ENCODE data around the gene ANO6.
"Not testable (repeated sequence)": the region's sequence is repeated elsewhere in the genome, so short reads cannot be mapped to it uniquely, and the experiment has no call there.

ANO6 gene

GRCh38 chr12:45214071-45214470, 1.8 kb upstream of the ANO6 start:
- DNase-seq: no peak

GRCh38 chr12:45214749-45215418, 1.0 kb upstream of the ANO6 start:
- no peak for DNase-seq

GRCh38 chr12:45216230-45216982, 511 bp downstream of the ANO6 start:
- DNase-seq: peak; percentile 7

- DNase-seq: no peak
Measured at GRCh38 chr12:45216983-45217485, 1.1 kb downstream of the ANO6 start.

GRCh38 chr12:45217846-45218245, 2.0 kb downstream of the ANO6 start:
- no peak for DNase-seq

- no peak for DNase-seq
Measured at GRCh38 chr12:45219621-45220020, 3.7 kb downstream of the ANO6 start.

- DNase-seq: no peak
Measured at GRCh38 chr12:45220363-45220931, 4.6 kb downstream of the ANO6 start.

- DNase-seq: no peak
Measured at GRCh38 chr12:45220969-45221368, 5.1 kb downstream of the ANO6 start.

- no peak for DNase-seq
Measured at GRCh38 chr12:45223868-45224267, 8.0 kb downstream of the ANO6 start.

DNA sequence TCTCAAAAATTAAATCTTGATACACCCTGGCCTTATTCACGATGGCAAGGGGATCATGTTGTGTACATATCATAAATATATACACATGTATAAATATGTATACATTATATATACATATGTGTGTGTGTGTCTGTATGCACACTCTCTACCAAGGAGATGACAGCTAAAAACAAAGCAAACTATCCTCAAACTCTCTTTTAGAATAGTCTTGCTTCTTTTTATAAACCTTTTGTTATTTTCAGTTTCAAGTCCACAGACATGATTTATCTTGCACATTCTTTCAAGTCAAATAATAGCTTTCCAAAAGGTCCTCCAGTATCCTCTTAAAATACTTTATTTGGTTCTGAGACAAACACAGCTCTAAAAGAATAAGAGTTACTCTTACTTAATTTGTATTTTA, 8.4 kb downstream of the ANO6 start:
- DNase-seq: no peak

- DNase-seq: no peak
Measured at GRCh38 chr12:45226021-45226420, 10.1 kb downstream of the ANO6 start.

GRCh38 chr12:45227316-45228067, 11.6 kb downstream of the ANO6 start:
- no peak for DNase-seq

GRCh38 chr12:45231515-45232145, 15.7 kb downstream of the ANO6 start:
- no peak for DNase-seq

DNA sequence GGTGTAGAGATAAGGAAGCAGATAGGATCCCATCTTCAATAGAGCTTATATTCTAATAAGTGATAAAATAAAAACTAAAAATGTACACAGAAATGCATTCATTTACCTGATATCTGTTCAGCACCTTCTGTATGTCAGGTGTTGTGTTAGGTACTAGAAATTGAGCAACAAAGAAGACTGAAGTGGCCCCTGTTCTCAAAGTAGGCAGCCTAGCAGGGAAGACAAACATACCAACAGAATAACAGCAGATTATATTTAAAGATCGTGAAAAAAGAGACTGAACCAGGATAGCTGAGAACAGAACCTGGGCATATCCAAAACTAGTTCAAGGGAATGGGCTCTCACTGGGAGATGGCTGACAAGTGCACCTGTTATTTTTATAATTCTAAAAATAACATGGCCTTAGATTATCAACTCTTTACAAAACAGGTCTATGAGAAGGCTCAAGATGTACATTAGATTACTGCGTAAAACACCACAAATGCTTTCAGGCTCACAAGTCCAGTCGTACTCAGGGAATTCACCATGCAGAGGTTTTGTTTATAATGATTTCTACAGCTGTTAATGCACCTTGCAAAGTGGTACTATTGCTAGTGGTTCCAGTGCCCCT, 16.4 kb downstream of the ANO6 start:
- DNase-seq: no peak

DNA sequence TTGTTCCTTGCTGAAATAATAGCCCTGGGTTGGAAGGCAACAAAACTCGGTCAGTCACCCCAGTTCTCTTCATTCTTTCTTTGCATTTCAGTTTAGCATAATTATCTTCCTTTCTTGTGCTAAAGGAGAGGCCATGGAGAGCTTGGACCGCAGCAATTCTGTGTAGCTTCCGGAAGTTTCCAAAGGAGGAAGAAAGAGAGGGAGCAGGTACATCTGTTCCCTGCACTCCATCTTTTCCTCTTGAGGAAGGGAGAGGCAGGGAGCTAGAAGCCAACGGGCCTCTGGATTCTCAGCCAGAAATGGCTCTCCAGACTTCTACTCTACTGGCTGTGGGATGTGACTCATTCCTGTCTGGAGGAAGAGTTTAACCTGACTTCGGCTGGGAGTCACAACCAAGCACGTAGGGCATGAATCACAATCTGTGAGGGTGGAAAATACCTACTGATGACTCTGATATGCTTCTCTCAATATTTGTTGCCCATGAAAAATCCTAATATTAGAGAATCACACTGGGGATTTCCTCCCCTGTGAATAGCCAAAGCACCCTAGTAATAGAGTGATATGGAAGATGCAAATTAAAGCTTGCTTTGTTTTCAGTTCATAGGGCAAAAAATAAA, 17.0 kb downstream of the ANO6 start:
- DNase-seq: no peak

DNA sequence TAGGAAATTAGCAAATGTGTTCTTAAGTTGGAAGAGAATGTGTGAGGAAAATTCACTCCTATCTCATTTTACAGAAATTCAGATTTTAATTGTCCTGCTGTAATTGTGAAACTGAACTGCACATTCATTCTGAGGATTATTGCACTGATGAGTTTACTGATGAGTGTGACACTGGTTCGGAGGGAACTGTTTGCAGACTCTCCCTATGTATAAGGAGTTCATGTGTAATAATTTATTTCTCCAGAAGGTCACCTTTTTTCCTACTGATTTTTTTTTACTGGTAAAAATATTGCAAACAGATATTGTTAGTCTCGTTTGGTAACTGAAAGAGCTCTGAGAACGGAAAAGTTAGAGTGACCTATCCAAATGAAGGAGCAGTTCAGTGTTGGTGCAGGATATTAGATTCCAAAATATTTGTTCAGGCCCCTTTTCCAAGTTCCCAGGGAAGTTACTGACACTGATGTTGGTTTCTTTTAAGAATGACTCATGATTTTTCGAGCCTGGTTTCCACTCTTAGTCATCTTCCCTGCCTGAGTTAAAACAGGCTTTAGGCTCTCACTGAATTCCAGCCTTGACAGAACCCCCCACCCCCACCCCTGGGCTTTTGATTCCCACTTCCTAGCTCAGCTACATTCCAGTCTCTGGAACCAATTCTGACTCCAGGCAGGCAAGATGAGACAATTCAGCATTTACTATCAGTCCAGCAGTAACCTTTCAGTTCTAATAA, 18.4 kb downstream of the ANO6 start:
- no peak for DNase-seq

- DNase-seq: no peak
Measured at GRCh38 chr12:45235087-45236025, 19.5 kb downstream of the ANO6 start.

GRCh38 chr12:45236383-45236782, 20.5 kb downstream of the ANO6 start:
- DNase-seq: not testable (repeated sequence)

GRCh38 chr12:45242180-45242579, 26.3 kb downstream of the ANO6 start:
- DNase-seq: no peak

- no peak for DNase-seq
Measured at GRCh38 chr12:45243963-45244362, 28.1 kb downstream of the ANO6 start.

Measured in NCI-H345 (cell line).